Femur (tissue), 1 donor: Measurements from ENCODE around the gene CFAP161.
A peak's percentile ranks its signal among the peaks of the same experiment; 100 is the strongest.

Experiments used
- DNase-seq: peaks from one replicate; pipeline ENCODE4 v3.0.0-alpha.2; 2017

CFAP161 gene, protein sequence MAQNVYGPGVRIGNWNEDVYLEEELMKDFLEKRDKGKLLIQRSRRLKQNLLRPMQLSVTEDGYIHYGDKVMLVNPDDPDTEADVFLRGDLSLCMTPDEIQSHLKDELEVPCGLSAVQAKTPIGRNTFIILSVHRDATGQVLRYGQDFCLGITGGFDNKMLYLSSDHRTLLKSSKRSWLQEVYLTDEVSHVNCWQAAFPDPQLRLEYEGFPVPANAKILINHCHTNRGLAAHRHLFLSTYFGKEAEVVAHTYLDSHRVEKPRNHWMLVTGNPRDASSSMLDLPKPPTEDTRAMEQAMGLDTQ

DNA sequence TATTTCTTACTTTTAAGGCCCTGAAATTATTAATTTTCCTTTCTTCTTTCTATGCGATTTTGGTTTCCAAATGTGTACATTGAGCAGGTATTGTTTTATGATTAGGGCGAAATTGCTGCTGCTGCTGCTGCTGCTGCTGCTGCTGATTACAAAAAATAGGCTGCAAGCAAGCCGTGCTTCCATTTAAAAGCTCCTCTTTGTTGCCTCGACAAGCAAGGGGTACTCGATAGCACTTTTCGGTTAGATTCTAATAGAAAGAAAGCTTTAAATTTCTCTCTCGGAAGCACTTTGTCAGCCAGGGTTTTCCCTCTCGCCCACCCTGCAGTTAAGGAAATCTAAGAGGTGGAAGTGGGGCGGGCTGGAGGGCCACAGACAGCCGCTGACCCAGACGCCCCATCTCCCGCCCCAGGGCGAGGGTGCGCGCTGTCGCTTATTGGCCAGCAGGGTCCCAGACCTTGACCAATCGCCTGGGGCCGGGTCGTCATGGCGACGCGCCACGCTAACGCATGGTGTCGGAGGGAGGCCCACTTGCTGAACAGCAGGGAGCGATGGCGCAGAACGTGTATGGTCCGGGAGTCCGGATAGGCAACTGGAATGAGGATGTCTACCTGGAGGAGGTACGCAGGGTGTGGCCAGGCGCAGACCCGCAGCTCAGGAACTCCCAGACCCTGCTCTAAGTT, at the start of gene CFAP161:
CFAP161 (plus strand) TSS at position 489 of the 680 bp plus-strand sequence; CDS start at position 549, 60 bp downstream.
- DNase-seq = peak; percentile 91

DNA sequence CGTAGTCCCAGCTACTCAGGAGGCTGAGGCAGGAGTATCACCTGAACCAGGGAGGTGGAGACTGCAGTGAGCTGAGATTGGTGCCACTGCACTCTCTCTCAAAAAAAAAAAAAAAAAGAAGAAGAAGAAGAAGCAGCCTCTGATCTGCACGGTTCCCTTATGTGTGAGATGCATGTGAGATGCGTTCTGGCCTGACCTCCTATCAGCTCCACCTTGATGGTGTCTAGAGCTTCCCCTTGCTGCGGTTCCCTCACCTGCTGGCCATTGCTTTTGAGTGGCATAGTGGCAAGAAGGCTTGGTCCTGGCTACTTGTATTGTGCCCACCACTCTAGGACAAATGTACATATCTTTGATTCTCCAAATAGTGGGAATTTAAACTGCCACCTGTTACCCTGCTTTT, 49.4 kb upstream of the CFAP161 start:
- no peak for DNase-seq

DNA sequence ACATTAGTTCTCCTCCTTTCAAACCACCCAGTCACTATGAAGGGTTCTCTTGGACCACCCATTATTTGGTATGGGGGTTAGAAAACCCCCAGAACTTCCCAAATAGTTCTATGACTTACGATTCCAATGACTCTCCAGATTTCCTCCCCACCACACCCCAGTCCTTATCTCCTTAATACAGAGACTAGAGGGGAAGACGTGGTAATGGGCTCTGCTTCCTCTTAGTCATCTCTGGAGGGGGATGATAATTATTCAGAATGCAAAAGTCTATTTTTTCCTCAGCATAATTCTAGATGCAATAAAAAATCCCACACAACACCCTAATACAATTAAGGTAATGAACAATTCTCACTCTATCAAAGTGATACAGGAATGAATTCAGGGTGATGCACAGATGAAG, 48.9 kb upstream of the CFAP161 start:
- no peak for DNase-seq

DNA sequence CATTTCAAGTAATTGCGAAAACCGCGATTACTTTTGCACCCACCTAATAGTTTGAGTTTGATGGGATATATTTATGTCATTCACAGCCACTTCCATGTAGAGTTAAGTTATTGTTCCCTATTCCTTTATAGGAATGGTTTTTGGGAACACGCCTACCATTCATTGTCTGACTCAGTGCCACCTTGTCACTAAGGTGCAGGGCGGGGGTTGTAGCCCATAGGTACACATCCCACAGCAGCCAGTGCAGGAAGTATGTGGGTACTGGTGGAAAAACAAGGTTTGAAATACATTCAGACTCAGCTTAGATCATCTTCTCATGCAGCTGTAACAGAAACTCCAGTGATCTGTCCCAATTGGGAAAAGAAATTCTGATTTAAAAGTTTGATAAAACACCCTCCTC, 48.2 kb upstream of the CFAP161 start:
- DNase-seq = no peak

DNA sequence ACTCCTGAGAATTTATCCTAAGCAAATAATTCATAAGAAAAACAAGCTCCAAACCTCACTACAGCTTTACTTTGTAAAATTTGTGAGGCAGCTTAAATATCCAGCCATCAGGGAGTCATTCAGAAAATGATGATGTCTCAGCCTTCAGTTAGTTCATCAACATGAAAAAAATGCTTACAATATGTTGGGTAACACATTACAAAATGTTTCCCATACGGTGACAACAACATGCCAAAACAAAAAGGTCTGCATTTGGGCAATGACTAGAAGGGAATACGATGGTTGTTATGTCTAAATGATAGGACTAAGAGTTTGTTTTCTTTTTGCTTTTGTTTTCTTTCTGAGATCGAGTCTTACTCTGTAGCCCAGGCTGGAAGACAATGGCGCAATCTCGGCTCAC, 47.0 kb upstream of the CFAP161 start:
- no peak for DNase-seq

DNA sequence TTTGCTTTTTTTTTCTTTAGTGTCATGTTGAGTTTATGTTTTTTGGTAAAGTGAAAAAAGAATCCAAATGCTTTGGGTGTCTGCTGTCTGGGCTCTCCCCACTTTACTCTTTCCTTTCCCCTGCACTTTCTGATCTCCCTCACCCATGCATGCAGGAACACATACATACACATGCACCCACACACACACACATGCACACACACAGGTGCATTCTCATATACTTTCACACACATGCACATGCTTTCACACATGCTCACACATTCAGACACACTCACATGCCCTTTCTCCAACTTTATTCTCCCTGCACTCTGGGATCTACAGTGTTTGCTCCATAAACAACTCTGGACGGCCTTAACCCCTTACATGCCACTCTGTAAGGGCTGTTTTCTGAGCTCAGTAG, 46.4 kb upstream of the CFAP161 start:
- DNase-seq = no peak

DNA sequence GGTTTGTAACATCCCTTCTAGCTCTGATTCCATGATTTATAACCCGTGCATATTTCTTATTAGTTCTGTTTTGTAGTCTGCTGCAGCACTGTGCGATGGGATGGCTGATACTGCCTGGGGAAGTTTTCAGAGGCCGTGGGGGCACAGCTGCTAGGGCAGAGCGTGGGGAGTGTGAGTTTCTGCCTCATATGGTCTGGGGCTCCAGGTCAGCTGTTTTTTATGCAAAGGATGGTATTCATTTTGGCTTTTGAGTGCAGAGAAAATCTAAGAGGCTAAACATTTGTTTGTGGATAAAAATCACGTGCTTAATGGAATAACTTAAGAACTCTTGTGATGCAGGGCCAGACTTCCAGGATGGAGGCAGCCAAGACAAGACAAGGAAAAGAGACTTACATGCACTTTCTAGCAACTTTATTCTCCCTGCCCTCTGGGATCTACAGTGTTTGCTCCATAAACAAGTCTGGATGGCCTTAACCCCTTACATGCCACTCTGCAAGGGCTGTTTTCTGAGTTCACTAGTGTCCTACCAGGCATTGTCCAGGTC, 45.5 kb upstream of the CFAP161 start:
- DNase-seq = no peak

DNA sequence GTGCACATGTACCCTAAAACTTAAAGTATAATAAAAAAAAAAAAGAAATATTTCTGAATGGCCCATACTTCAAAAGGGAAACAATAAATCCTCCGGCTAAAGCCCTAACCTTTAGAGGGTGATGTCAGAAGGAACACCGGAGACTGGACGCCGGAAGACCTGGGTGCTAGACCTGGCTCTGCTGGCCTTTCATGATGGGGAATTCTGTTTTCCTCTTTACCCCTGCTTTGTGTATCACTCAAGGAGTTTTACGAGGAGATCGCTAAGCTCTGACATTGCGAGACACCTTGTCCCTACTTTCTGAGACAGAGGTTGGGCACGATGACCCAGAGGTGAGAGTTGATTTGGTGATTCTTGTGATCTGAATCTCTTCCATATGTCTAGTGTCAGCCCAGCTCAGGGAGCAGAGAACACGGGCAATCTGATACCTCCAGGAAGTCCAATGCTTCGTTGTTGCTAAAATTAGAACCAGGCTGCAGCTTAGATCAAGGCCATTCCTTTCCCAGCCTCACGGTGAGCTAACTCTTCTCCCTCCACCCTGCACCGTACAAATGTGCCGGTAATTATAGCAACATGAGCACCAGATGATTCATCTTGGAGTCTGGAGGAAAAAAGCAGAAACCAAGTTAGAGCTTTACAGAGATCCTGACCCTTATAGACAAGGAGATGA, 42.0 kb upstream of the CFAP161 start:
- DNase-seq = peak; percentile 73

DNA sequence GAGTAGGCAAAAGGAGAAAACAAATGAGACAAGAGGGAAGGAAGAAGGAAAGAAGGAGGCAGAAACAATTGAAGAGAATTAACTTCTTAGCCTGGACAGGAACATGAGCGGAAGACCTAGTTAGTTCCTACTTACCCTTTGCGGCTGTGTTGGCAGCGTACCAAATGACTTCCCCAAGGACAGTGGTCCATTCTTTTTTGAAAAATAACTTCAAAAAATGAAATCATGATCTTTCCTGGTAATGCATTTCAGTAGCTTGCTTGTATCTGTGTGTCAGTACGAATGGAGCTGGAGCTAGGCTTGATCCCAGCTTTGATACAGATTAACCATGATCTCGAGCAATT, 41.5 kb upstream of the CFAP161 start:
- DNase-seq = peak; percentile 70

DNA sequence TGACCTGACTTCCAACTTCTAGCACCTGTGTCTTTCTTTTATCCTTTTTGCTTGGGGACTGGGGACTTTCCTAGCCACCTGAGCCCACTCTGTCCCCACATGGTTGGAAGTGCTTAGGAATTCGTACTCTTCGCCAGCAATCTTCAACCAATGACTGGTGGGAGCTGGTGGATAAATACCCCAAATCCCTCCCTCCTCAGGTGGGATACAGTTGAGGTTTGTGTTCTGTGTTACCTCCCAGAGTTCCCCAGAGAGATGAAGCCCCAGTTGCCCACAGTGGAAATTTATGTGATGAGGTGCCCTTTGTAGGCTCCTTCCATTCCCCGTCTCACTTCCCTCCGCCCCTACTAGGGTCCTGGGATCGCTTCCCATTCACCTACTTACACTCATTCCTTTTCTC, 40.1 kb upstream of the CFAP161 start:
- DNase-seq = no peak

DNA sequence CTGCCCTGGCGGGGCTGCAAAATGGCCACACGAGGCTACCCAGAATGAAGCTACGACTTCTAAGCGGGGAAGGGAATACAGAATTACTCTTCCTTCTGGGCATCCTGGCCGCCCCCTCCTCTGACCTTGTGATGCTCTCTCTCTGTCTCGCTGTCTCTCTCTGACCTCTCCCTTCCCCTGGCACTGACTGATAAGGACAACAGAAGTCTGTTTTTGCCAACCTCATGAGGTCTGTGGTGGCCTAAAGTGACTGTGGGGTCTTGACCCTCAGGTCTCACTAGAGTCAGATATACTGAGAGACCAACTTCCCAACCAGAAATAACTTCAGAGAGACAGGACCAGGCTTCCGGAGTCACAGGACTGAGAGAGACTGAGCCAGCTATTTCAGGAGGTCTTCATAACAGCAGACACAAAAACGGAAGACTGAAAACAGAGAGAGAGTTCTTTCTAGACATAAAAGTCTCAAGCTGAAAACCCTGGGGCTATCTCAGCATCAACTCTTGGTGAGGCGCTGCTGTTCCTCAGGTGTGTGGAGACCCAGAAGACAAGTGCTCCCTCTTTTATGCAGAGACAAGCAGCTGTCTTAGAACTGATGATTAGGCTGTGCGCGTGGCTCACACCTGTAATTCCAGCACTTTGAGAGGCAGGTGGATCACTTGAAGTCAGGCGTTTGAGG, 38.2 kb upstream of the CFAP161 start:
- DNase-seq = no peak

DNA sequence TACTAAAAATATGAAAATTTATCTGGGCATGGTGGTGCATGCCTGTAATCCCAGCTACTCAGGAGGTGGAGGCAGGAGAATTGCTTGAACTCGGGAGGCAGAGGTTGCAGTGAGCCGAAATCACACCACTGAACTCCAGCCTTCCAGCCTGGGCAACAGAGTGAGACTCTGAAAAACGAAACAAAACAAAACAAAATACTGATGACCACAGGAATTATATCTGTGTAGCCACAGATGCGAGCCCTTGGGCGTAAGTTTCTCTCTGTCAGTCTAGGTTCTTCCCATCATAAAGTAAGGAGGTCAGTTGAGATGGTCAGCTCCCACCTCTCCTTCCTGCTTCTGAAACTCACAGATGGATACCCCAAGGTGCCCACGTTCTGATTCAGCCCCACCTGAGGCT, 37.7 kb upstream of the CFAP161 start:
- DNase-seq = no peak

DNA sequence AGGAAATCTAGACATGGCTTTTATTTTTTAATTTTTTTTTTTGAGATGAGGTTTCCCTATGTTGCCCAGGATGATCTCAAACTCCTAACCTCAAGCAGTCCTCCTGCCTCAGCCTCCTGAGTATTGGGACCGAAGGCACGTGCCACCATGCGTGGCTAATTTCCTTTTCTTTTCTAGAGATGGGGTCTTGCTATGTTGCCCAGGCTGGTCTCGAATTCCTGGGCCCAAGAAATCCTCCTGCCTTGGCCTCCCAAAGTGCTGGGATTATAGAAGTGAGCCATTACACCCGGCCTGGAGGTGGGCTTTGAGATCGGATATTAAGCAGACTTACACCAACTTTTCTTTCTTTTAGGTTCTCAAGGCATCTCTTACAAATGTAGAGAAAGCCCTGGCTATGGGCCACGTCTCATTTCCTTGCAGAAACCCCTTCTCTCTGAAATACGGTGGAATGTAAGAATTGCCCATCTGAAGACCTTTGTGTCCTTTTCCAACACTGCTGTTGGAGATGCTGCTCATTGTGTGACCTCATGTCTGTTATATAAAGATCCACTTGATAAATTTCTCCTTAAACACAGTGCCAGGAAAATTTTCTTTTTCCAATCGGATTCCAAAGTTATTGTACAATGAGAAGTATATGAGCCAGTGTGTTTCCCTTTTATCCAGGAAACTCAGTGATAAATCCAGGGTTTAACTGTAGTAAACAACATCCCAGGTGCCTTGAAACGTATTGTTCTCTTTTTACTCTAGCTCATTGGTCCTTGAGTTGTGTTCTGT, 36.8 kb upstream of the CFAP161 start:
- no peak for DNase-seq

DNA sequence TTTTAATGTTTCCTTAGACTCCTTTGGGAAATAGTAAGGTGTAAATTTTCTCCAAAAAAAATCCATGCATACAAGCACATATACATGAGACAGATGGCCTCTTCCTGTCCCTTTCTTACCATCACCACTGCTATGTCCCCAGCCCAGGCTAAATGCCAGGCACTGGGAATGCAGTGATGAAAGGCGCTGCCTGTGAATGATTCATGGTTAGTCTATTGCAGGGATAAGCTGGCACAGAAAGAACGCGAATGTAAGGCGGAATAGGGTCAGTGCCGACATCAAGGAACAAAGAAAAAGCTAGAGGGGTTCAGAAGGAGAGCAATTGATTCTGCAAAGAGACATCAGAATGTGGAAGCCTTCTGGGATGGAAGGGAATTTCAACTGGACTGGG, 36.2 kb upstream of the CFAP161 start:
- peak; percentile 37 for DNase-seq

DNA sequence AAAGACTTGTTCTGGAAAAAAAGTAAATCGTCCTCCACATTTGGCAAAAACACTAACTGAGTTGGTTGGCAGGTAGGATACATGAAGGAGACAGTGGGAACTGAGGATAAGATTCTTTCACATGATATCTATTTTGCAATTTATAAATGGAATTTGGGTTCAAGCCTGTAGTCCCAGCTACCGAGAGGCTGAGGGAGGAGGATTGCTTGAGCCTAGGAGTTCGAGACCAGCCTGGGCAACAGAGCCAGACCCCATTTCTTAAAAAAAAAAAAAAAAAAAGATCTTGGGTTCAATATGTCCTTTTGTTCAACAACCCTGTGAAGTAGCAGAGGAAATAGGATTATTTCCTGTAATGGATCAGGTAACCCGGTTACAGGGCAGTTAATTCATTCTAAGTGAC, 35.7 kb upstream of the CFAP161 start:
- DNase-seq = no peak

DNA sequence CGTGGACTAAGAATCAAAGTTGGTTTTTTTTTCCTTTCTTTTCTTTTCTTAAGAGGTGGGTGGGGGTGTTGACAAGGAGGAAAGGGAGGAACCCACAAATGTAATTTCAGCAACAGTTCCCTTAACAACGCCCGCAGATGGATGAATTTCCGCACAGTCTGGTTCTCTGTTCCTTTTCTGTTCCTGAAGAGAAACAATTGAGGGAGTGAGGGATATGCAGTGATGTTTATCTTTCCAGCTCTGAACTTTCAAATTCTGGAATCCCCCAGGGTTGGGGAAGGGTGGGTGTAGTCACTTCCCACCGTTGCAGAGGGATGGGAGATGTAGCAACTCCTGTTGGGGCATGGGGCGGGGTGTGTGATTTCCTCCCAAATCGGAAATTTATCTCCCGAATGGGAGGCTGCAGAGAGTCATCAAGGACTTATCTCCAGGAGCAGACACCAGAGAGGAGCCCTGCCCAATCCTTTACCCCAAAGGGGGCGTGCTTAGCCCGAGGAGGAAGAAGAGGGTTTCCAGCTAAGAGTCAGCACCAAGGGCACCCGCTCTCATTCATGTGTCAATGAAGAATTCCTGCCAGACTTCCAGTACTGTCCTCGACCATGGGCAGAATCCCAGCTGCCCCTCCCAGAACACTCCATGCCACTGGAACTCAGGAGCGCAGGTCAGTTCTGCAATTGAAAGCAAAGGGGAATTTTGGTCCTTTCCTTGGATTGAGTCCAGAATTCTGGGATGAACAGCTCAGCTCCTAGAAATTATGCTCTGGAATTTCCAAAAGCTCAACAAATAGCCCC, 35.0 kb upstream of the CFAP161 start:
- no peak for DNase-seq

DNA sequence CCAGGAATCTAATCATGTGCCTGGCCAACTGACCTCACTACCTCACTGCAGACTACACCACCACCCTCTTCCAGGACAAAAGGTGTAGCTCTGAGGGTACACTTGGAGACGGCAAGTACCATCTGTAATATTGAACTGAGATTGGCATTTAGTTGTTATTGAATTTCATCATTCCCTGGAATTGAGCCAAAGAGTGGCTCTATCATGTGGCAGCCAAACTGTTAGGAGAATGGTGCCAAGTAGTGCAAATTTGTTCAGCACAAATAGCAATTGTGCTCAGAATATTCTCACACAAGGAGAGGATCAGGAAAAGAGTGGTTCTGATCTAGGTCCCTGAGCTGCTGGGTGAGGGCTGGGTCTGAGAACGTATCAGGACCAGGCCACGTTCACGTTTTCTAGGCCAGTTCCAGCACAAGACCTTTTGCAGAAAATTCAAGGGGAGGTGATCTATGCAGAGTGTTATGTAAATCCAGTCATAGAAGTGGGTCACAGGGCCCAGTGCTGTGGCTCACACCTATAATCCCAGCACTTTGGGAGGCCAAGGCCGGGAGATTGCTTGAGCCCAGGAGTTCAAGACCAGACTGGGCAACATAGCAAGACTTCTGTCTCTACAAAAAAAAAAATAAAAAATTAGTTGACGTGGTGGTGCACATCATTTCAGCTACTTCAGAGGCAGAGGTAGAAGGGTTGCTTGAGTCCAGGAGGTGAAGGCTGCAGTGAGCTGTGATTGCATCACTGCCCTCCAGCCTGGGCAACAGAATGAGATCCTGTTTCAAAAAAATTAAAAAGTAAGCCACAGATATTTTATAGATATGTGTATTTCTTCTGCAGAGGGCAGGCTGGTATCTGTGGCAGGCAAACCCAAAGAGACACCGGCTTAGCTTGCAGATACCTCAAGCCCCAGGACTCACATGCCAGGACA, 31.9 kb upstream of the CFAP161 start:
- DNase-seq = no peak

DNA sequence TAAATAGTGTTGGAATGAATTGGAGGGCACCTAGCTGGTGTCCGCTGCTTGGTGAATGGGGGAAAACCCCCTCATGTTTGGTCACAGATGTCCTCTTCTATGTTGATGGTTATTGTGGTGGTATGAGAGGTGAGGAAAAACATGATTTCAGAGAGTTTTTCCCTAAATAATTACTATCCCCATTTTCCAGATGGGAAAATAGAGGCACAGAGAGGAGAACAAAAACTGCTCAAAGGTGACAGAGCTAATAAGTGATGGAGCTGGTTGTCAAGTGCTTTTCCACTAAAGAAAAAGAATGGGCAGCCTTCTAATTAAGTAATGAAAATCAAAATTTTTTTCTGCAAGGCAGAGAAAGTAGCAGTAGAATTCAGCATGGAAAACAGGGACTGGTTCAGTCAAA, 30.2 kb upstream of the CFAP161 start:
- no peak for DNase-seq

DNA sequence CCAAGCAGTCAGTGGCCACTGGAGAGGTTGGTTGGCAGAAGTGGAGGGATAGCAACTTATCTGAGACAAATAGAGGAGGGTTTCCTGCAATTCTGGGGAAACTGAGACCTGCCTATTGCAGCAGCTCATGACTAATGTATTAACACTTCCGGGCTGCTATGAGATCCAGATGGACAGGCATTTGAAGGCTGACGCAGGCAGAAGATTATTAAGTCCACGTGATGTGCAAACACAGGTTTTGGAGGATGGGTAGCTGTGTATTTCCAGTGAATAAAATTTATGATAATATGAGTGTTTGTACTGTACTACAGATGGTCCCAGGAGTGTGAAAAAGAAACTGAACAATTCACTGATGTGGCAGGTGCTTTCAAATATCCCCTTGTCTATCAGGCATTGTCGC, 28.5 kb upstream of the CFAP161 start:
- no peak for DNase-seq

DNA sequence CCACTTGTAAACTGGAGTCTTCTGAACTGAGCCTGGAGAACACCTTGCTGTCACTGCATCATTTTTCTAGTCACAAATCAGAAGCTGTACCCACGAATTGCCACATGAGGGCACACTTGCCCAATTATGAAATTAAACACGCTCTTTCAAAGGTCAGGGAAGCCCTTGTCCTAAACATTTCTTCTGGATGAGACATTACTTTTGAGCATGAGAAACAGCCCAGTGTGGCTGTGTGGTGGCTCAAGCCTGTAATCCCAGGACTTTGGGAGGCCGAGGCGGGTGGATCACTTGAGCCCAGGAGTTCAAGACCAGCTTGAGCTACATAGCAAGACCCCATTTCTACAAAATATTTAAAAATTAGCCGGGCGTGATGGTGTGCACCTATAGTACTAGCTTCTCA, 27.5 kb upstream of the CFAP161 start:
- peak; percentile 69 for DNase-seq

DNA sequence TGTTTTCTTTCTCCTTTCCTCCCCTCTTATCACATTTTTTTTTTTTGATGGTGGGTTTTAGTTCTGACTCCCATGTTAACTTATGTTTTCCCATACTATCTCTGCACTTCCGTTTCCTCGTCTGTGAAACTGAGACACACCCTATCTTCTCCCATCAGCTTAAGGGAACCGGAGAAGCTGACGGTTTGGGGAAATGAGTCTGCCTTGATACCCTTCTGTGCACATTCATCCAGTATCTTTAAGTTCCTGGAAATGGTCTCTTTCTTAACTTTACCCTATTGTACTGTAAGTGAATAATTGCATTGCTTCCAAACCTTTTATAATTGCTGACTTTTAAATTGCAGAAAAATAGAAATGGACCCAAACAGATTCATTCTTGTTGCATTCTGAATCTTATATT, 26.2 kb upstream of the CFAP161 start:
- no peak for DNase-seq
